Smooth muscle cell (in vitro differentiated cells): Measurements from ENCODE around the gene ZNF845. TPM values are rescaled to one million over a fixed set of nuclear protein-coding genes. Genes with fewer than 3 reads are reported as not detected.
"Not testable (repeated sequence)": the region's sequence is repeated elsewhere in the genome, so short reads cannot be mapped to it uniquely, and the experiment has no call there.

Experiments
- DNase-seq: peaks from one replicate; lab custom pipeline; 2025; ENCODE audit not compliant: unreplicated experiment; lab: John Stamatoyannopoulos, UW
- H2AFZ ChIP-seq: fragments of 200-600 bp; sonication (generic); 2 replicates; pipeline ENCODE4 v1.6.0; 2016; ENCODE audit warnings: antibody characterized with exemption, low read depth, mild to moderate bottlenecking
- H3F3A ChIP-seq: fragments of 200-600 bp; sonication (generic); 2 replicates; pipeline ENCODE4 v1.6.0; 2017; ENCODE audit warnings: antibody characterized with exemption, low read depth
- H3K27ac ChIP-seq: fragments of 200-600 bp; sonication (generic); 2 replicates; pipeline ENCODE4 v1.5.1; 2016; ENCODE audit warnings: low read depth, mild to moderate bottlenecking
- H3K27me3 ChIP-seq: fragments of 200-600 bp; sonication (generic); 2 replicates; pipeline ENCODE4 v1.6.1; 2016; ENCODE audit warnings: low read depth, mild to moderate bottlenecking
- H3K36me3 ChIP-seq: fragments of 200-600 bp; sonication (generic); 2 replicates; pipeline ENCODE4 v1.5.1; 2016; ENCODE audit warnings: low read depth
- H3K4me1 ChIP-seq: fragments of 200-600 bp; sonication (generic); 2 replicates; pipeline ENCODE4 v1.5.1; 2016; ENCODE audit warnings: low read depth
- H3K4me2 ChIP-seq: fragments of 200-600 bp; sonication (generic); 2 replicates; pipeline ENCODE4 v1.6.0; 2016; ENCODE audit warnings: mild to moderate bottlenecking
- H3K4me3 ChIP-seq: fragments of 200-600 bp; sonication (generic); 2 replicates; pipeline ENCODE4 v1.5.1; 2016; ENCODE audit warnings: mild to moderate bottlenecking
- H3K79me2 ChIP-seq: fragments of 200-600 bp; sonication (generic); 2 replicates; pipeline ENCODE4 v1.6.0; 2016; ENCODE audit warnings: low read depth, mild to moderate bottlenecking
- H3K9ac ChIP-seq: fragments of 200-600 bp; sonication (generic); 2 replicates; pipeline ENCODE4 v1.6.0; 2016; ENCODE audit warnings: low read depth
- H3K9me3 ChIP-seq: fragments of 200-600 bp; sonication (generic); replicated peaks from 2 replicates; pipeline ENCODE4 v1.5.1; 2016; ENCODE audit warnings: low read depth
- H4K20me1 ChIP-seq: fragments of 200-600 bp; sonication (generic); 2 replicates; pipeline ENCODE4 v1.6.0; 2016; ENCODE audit warnings: low read depth
- CTCF ChIP-seq: fragments of 200-600 bp; sonication (generic); IDR thresholded peaks from 2 replicates; pipeline ENCODE4 v1.5.1; 2017; ENCODE audit warnings: borderline replicate concordance, mild to moderate bottlenecking, antibody characterized with exemption; ENCODE audit not compliant: insufficient read depth, poor library complexity, severe bottlenecking
- WGBS: methylation state at CpG from one replicate; pipeline ENCODE4 v1.1.7; 2016; ENCODE audit warnings: low lambda C conversion rate; 5-methylcytosine and 5-hydroxymethylcytosine counted together
- polyA plus RNA-seq: library from polyadenylated mRNA; unstranded; fragments of >200 nt; fragmentation: Nextera tagmentation; extraction: Ambion mirVana; gene quantifications from 2 replicates; pipeline ENCODE4 v1.2.1, GENCODE V29; 2016
- total RNA-seq: library from RNA; depleted of rRNA; stranded (reverse); fragments of >200 nt; gene quantifications from 2 replicates; pipeline ENCODE4 v1.2.3, GENCODE V29; 2014

Gene ZNF845
- total and polyA plus RNA-seq, 2 experiments from 2014 or later = 3.1 to 9.5 TPM

GRCh38 chr19:53355739-53356138 lies 22.2 kb downstream of the ZNF845 start:
- no peaks in the 10 kb centered on the region for H4K20me1 ChIP-seq
- H3K9ac ChIP-seq = no peak overlapping the region
- H2AFZ ChIP-seq = no peak overlapping the region
- no peak for DNase-seq
- H3K27me3 ChIP-seq = no peaks in the 10 kb centered on the region
- H3K4me1 ChIP-seq = no peaks in the 10 kb centered on the region
- no peak overlapping the region for H3K4me3 ChIP-seq
- 98% methylated on average over 1 of the region's 1 CpG for WGBS
- H3K9me3 ChIP-seq = peaks cover 55% of the 10 kb centered on the region
- no peaks in the 10 kb centered on the region for H3F3A ChIP-seq
- peaks cover 40% of the 10 kb centered on the region for H3K36me3 ChIP-seq
- TF ChIP-seq CTCF = no peak
- H3K27ac ChIP-seq = no peak overlapping the region
- no peak overlapping the region for H3K4me2 ChIP-seq
- H3K79me2 ChIP-seq = no peaks in the 10 kb centered on the region

GRCh38 chr19:53357821-53358581 lies 24.5 kb downstream of the ZNF845 start:
- no peaks in the 10 kb centered on the region for H3F3A ChIP-seq
- TF ChIP-seq CTCF = no peak
- peaks cover 32% of the 10 kb centered on the region for H3K9me3 ChIP-seq
- no peak overlapping the region for H3K27ac ChIP-seq
- no peaks in the 10 kb centered on the region for H3K27me3 ChIP-seq
- 97% methylated on average over 35 of the region's 35 CpGs for WGBS
- no peak overlapping the region for H3K9ac ChIP-seq
- no peak overlapping the region for H3K4me2 ChIP-seq
- H3K4me1 ChIP-seq = no peaks in the 10 kb centered on the region
- no peak overlapping the region for H3K4me3 ChIP-seq
- no peak overlapping the region for H2AFZ ChIP-seq
- H3K79me2 ChIP-seq = no peaks in the 10 kb centered on the region
- no peaks in the 10 kb centered on the region for H4K20me1 ChIP-seq
- peaks cover 17% of the 10 kb centered on the region for H3K36me3 ChIP-seq
- DNase-seq = no peak

GRCh38 chr19:53360056-53360455 lies 26.5 kb downstream of the ZNF845 start:
- H3K79me2 ChIP-seq, H3F3A ChIP-seq, H3K27ac ChIP-seq, H3K27me3 ChIP-seq, H3K36me3 ChIP-seq, H3K4me2 ChIP-seq, H2AFZ ChIP-seq, H3K4me3 ChIP-seq, H3K9ac ChIP-seq, DNase-seq, H4K20me1 ChIP-seq, H3K4me1 ChIP-seq: not testable (repeated sequence)
- H3K9me3 ChIP-seq = peaks cover 11% of the 10 kb centered on the region
- WGBS = 93% methylated on average over 10 of the region's 10 CpGs

- H3K79me2 ChIP-seq = peaks cover 24% of the 10 kb centered on the region
- peak within 1 kb of the TSS; percentile 91 for H3K4me2 ChIP-seq
- H3K9ac ChIP-seq = peak within 1 kb of the TSS; percentile 54
- peak within 1 kb of the TSS; percentile 82 for H3K4me3 ChIP-seq
- peak; percentile 42 for DNase-seq
- H3K36me3 ChIP-seq = no peaks in the 10 kb centered on the region
- H4K20me1 ChIP-seq = no peaks in the 10 kb centered on the region
- H3K9me3 ChIP-seq = no peaks in the 10 kb centered on the region
- peak within 1 kb of the TSS; percentile 29 for H3K27ac ChIP-seq
- WGBS = 2% methylated on average over 44 of the region's 45 CpGs
- H3K27me3 ChIP-seq = no peaks in the 10 kb centered on the region
- no peak for TF ChIP-seq CTCF
- H3F3A ChIP-seq = peaks cover 4% of the 10 kb centered on the region
- H2AFZ ChIP-seq = peak within 1 kb of the TSS; percentile 92
- no peaks in the 10 kb centered on the region for H3K4me1 ChIP-seq
These were observed 31.8 kb downstream of the ZNF845 start, which contains the start of gene ZNF525 for GRCh38 chr19:53365134-53365898. ZNF525 (plus strand) TSS chr19:53365705; CDS start chr19:53372282, 6,577 bp downstream.
